Measurements from ENCODE around the gene SMC2. TPM values are rescaled to one million over a fixed set of nuclear protein-coding genes. Genes with fewer than 3 reads are reported as not detected.

SMC2 gene
- polyA plus RNA-seq (ENCODE audit: insufficient read length in 4 of 4), result 10 to 100 TPM; 34.0 to 54.1 (median 44.7) TPM

- peak; percentile 88 to 91 (median 90) for DNase-seq (ENCODE audit: low read depth in 4 of 4, low spot score in 3 of 4)
Measured at GRCh38 chr9:104093647-104094533, at the start of gene SMC2. TSS of gene SMC2 (plus strand) at chr9:104094309. CDS start at chr9:104095385, 1,076 bp downstream.

GRCh38 chr9:104068546-104068945 is 25.6 kb upstream of the SMC2 start:
- DNase-seq (ENCODE audit: low read depth in 4 of 4, low spot score in 3 of 4), result no peak

- no peak for DNase-seq (ENCODE audit: low read depth in 4 of 4, low spot score in 3 of 4)
Measured at GRCh38 chr9:104069288-104069687, 24.8 kb upstream of the SMC2 start.

GRCh38 chr9:104071589-104071988 is 22.5 kb upstream of the SMC2 start:
- no peak for DNase-seq (ENCODE audit: low read depth in 4 of 4, low spot score in 3 of 4)

GRCh38 chr9:104073098-104073769 is 20.9 kb upstream of the SMC2 start:
- no peak for DNase-seq (ENCODE audit: low read depth in 4 of 4, low spot score in 3 of 4)

GRCh38 chr9:104073770-104074133 is 20.4 kb upstream of the SMC2 start:
- no peak for DNase-seq (ENCODE audit: low read depth in 4 of 4, low spot score in 3 of 4)

- DNase-seq (ENCODE audit: low read depth in 4 of 4, low spot score in 3 of 4), result no peak
Measured at GRCh38 chr9:104074876-104075275, 19.2 kb upstream of the SMC2 start.

- DNase-seq (ENCODE audit: low read depth in 4 of 4, low spot score in 3 of 4), result no peak
Measured at GRCh38 chr9:104075801-104076753, 18.0 kb upstream of the SMC2 start.

- DNase-seq (ENCODE audit: low read depth in 4 of 4, low spot score in 3 of 4), result no peak
Measured at GRCh38 chr9:104078596-104078995, 15.5 kb upstream of the SMC2 start.

GRCh38 chr9:104080983-104081382 is 13.1 kb upstream of the SMC2 start:
- no peak for DNase-seq (ENCODE audit: low read depth in 4 of 4, low spot score in 3 of 4)

- no peak for DNase-seq (ENCODE audit: low read depth in 4 of 4, low spot score in 3 of 4)
Measured at GRCh38 chr9:104082168-104082567, 11.9 kb upstream of the SMC2 start.

- DNase-seq (ENCODE audit: low read depth in 4 of 4, low spot score in 3 of 4), result no peak
Measured at GRCh38 chr9:104085525-104085924, 8.6 kb upstream of the SMC2 start.

GRCh38 chr9:104087894-104088293 is 6.2 kb upstream of the SMC2 start:
- DNase-seq (ENCODE audit: low read depth in 4 of 4, low spot score in 3 of 4), result no peak

- no peak for DNase-seq (ENCODE audit: low read depth in 4 of 4, low spot score in 3 of 4)
Measured at GRCh38 chr9:104088416-104088815, 5.7 kb upstream of the SMC2 start.

GRCh38 chr9:104090578-104090977 is 3.5 kb upstream of the SMC2 start:
- DNase-seq (ENCODE audit: low read depth in 4 of 4, low spot score in 3 of 4), result no peak

- DNase-seq (ENCODE audit: low read depth in 4 of 4, low spot score in 3 of 4), result no peak
Measured at GRCh38 chr9:104091116-104091515, 3.0 kb upstream of the SMC2 start.

- DNase-seq (ENCODE audit: low read depth in 4 of 4, low spot score in 3 of 4), result no peak
Measured at GRCh38 chr9:104091708-104092107, 2.4 kb upstream of the SMC2 start.

- no peak for DNase-seq (ENCODE audit: low read depth in 4 of 4, low spot score in 3 of 4)
Measured at GRCh38 chr9:104092192-104092591, 1.9 kb upstream of the SMC2 start.

GRCh38 chr9:104092875-104093600 is 1.1 kb upstream of the SMC2 start:
- DNase-seq (ENCODE audit: low read depth in 4 of 4, low spot score in 3 of 4), result no peak

- DNase-seq (ENCODE audit: low read depth in 4 of 4, low spot score in 3 of 4), result no peak
Measured at GRCh38 chr9:104094534-104095015, 466 bp downstream of the SMC2 start.

Measured in left renal pelvis (tissue), 4 donors.